Upper lobe of left lung (tissue), 4 donors: ENCODE measurements around the gene ZDHHC1.

Source experiments
- POLR2A ChIP-seq, 4 donors: fragments of 450-650 bp; IDR thresholded peaks; one replicate each; pipeline ENCODE4 v1.5.1; 2016 to 2017; ENCODE audit warnings: antibody characterized with exemption in 4 of 4, mild to moderate bottlenecking in 2 of 4
- TF ChIP-seq, protein P1 (sequence below), 6 experiments: fragments of 450-650 bp in 4 of 6; fragments of 200-600 bp in 2 of 6; sonication (generic) in 2 of 6; IDR thresholded peaks; one replicate each; pipeline ENCODE4 v1.5.1; 2016 to 2019; ENCODE audit warnings: antibody characterized with exemption in 6 of 6

DNA sequence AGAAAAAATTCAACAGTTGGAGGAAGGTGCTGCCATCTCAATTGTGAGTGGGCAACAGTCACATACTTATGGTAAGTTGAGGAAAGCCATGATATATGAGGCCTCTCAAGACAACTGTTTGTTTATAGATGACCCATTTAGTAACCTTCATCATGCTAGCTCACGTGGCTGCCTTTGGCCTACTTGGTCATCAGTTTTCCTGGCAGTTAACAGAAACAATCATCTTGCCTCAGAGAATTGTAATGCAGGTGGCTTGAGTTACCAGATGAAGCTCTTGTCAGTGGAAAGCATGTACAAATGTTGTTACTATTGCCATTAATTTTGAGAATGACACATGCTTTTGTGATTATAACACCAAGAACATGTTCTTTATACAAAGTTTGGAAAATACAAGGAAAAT is 37.6 kb downstream of the ZDHHC1 start:
- TF ChIP-seq, protein P1, sequence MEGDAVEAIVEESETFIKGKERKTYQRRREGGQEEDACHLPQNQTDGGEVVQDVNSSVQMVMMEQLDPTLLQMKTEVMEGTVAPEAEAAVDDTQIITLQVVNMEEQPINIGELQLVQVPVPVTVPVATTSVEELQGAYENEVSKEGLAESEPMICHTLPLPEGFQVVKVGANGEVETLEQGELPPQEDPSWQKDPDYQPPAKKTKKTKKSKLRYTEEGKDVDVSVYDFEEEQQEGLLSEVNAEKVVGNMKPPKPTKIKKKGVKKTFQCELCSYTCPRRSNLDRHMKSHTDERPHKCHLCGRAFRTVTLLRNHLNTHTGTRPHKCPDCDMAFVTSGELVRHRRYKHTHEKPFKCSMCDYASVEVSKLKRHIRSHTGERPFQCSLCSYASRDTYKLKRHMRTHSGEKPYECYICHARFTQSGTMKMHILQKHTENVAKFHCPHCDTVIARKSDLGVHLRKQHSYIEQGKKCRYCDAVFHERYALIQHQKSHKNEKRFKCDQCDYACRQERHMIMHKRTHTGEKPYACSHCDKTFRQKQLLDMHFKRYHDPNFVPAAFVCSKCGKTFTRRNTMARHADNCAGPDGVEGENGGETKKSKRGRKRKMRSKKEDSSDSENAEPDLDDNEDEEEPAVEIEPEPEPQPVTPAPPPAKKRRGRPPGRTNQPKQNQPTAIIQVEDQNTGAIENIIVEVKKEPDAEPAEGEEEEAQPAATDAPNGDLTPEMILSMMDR (IDR thresholded peaks at IDR 0.05), result no peak
- TF ChIP-seq POLR2A (IDR thresholded peaks at IDR 0.05), result no peak
